ENCODE data around the gene TMED3. TPM values are rescaled to one million over a fixed set of nuclear protein-coding genes. Genes with fewer than 3 reads are reported as not detected.

TMED3 gene
- 28.5 TPM for total RNA-seq

DNA sequence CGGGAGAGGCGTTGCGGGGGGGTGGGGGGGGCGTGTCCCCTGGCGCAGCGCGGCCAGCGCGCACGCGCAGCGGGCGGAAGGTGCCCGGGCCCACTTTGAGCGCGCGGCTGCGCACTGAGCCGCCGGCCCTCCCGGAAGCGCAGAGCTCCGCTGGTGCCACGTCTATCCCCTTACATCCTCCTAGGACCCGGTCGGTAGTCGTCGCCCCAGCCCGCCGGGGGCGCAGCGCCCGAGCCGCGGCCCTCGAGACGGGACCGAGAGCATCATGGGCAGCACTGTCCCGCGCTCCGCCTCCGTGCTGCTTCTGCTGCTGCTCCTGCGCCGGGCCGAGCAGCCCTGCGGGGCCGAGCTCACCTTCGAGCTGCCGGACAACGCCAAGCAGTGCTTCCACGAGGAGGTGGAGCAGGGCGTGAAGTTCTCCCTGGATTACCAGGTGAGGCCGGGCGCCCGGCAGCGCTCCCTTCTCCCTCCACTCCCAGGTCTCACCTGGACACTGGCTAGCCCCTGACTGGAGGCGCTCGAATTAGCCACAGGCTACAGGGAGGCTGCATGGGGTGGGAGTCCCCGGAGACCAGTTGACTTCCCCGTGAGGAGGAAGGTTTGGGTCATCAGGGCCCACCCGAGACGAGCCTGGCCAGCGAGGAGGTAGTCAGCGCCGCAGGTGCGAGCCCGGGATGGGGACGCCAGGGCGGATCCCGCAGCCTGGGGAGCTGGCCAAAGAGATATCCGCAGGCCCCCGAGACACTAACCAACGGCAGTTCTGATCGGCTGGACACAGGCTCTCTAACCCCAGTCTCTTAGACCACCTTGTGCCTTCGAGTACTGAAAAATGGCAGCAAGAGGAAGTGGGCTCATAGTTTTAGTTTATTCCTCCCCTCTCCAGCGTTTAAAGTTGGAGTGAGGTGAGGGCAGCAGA is at the start of gene TMED3:
Gene TMED3 (plus strand): TSS at position 128 of the 916 bp plus-strand sequence. CDS start 138 bp downstream, at position 266.
- FAIRE-seq (no peak), DNase-seq (ENCODE audit: low spot score in 2 of 2) (peak; percentile 86 to 87)

DNA sequence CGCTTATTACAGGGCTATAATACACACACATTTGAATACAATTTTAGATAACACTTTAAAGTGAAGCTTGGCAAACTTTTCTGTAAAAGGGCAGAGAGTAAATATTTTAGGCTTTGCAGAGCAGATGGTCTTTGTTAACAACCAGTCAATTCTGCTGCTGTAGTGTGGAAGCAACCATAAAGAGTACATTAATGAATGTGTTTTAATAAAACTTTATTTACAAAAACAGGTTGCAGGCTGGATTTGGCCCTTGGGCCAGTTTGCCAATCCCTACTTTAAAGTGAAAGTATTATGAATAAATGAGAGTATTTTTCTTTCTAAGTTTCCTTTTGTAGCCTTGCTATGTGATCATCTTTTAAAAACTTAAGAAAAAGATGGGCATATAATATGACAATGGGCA is 49.1 kb upstream of the TMED3 start:
- FAIRE-seq (no peak), DNase-seq (ENCODE audit: low spot score in 2 of 2) (no peak)

DNA sequence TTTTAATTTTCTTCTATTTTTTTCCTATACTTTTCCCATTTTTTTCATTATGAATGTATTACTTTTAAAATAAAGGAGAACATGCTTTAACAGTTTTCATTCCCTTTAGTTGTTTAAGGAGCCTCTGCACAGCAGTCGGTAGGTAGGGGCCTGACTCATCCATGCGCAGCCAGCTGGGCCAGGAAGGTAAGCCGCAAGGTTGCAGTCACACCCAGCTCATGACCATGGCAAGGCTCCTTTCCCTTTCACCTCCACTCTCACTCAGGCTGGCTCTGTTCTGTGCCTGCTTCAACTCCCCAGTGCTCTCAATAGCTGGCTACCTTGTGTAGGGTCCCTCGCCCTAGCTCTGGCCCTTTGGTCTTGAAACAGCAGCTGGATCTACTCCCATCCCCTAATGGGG is 45.7 kb upstream of the TMED3 start:
- DNase-seq (ENCODE audit: low spot score in 2 of 2) (no peak), FAIRE-seq (no peak)

DNA sequence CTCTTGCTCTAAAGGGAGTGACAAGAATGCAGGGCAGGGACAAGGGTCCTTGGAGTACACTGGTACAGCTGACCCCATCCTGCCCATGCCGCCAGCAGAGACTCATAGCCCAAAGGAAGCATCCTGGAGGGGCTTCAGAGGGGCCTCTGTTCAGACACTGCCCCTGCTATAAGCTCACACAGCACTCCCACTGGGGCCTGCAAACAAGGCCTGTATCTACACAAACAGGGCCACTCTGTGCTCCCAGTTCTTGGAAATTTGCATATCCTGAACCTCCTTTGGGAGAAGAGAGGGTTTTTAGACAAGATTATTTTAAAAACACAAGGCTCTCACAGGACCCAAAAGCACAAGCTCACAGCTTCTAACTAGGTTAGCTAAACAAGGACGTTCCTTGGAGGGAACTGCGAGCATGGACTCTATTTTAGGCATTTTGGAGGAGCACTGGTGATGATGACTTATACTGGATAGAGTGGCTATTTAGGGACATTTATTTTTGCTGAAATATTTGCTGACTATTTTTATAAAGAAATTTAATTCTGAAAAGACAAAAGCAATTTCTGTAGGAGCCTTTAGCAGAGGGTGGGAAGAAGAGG is 44.8 kb upstream of the TMED3 start:
- no peak for FAIRE-seq
- no peak for DNase-seq (ENCODE audit: low spot score in 2 of 2)

DNA sequence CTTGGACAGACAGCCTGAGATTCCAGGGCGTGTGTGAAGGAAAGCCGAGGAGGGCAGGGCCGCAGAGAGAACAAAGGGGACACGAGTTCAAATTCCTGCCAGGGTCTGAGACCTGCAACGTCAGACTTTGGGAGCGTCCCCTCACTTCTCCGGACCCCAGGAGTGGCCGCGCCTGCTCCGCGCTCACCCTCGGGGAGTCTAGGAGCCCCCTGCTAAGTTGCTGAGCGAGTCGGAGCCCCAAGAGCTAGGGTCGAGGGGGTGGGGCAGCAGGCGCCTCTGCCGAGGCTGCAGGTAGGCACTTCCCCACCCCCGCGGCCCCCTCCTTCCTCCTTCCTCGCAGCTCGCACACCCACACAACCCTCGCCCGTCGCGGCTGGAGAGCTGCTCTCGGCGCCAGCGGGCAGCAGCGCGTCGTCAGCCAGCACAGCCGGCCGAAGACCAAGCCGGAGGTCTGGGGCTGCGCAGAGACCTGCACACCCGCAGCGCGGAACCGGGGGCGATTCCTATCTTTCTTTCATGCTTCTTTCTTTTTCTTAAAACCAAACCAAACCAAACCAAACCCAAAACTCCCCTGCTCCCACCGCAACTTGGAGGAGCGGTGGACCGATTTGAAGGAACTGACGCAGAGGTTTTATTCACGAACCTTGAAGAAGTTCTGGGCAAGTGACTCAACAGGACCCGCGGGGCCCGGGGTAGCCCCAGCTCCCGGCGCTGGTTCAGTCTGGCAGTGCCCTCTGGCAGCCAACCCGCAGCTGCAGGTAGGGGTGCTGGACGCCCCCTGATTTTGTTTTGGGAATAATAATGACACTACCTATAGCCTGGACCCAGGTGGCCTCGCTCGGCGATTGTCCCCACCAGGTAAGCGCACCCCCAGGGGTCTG is 28.3 kb upstream of the TMED3 start, which contains the start of gene ANKRD34C:
Gene ANKRD34C (plus strand): TSS at position 352 of the 881 bp plus-strand sequence. CDS start 10,563 bp downstream, outside the sequence.
- FAIRE-seq (no peak), DNase-seq (ENCODE audit: low spot score in 2 of 2) (peak in 1 of 2 donors; percentile 30)

DNA sequence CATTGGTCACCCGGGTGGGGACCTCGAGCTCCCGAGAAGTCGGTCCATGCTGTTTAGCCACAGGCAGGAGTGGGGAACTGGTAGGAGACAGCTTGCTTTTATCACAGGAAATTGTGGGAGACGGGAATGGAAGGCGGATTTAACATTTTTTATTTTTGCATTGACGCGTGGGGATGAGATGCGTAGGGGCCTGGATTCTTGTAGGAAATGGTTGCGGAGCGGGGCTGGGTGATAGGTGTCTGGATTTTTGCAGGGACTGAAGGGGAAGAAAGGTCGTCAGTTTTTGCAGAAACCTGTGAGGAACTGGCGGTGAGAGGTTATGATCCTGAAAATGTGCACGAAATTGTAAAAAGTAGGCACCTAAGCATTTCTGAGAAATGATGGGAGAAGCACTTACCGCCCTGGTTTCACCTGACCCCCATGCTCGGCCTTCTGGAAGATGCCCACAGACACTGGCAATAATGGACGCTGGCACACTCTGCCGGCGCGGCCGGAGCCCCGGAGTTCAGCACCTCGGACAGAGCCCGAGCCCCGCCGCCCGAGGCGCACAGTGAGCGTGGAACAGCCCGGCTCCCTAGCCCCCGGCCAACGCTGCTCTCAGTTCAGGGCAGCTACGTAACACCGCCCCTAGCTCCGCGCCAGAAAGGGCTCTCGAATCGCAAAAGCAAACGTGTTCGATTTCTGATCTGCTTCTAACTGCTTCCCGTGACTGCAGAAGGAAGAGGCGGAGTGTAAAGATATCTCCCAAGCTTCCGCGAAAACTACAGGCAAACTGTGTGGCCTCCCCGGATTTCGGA is 27.5 kb upstream of the TMED3 start:
- FAIRE-seq (no peak), DNase-seq (ENCODE audit: low spot score in 2 of 2) (peak; percentile 40 to 54)

DNA sequence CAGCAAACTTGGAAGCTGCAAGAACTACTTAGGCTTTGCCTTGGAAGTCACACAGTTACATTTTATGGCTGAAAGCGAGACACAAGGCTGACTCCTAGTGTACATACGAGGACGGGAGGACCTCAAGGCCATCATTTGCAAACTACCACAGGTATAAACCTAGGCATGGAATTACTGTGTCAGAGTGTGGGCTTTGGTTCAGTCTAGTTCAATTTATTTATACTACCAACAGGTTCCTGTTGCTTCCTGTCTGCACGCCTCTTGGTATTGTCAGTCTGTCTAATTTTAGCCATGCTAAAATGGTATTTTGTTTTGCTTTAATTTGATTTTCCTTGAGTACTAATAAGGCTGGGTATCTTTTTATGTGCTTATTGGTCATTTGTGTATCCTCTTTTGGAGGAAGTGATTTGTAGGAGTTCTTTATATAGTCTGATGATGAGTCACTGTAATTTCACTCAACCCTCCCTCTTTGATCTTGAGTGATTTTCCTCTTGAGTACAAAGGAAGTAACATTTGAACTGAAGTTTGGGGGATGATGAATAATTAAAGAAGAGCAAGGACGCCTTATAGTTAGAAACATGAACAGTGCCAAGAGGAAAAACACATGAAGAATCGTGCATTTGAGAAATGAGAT is 20.2 kb upstream of the TMED3 start:
- FAIRE-seq (no peak), DNase-seq (ENCODE audit: low spot score in 2 of 2) (no peak)

DNA sequence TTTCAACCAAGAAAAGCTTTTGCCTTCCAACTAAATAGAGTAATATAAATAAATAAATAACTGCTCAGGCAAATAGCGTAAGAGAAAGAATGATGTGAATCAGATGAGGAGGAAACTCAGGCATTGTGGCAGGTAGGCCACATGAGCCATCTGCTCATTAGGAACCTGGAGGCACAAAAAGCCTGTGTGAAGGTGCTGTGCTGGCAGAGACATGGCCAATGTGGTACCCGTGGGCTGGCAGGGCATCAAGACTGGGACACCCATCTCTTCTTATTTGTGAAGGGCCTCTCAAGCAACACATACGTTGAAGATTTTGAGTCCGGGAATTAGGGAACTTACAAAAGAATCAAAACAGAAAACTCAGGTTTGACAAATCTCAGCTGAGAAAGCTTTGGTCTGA is 18.9 kb upstream of the TMED3 start:
- DNase-seq (ENCODE audit: low spot score in 2 of 2) (no peak), FAIRE-seq (no peak)

DNA sequence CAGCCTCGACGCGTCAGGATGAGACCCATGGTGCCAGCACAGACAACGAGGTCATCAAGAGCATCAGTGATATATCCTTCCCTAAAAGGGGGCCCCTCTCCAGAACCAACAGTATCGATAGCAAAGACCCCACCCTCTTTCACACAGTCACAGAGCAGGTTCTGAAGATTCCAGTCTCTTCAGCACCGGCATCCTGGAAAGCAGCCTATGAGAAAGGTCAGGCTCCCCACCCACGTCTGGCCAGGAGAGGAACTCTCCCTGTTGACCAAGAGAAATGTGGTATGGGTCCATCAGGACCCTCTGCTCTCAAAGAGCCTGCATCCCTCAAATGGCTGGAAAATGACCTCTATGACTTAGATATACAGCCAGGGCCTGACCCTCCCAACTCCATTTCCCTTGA is 16.8 kb upstream of the TMED3 start:
- DNase-seq (ENCODE audit: low spot score in 2 of 2), result no peak
- no peak for FAIRE-seq

DNA sequence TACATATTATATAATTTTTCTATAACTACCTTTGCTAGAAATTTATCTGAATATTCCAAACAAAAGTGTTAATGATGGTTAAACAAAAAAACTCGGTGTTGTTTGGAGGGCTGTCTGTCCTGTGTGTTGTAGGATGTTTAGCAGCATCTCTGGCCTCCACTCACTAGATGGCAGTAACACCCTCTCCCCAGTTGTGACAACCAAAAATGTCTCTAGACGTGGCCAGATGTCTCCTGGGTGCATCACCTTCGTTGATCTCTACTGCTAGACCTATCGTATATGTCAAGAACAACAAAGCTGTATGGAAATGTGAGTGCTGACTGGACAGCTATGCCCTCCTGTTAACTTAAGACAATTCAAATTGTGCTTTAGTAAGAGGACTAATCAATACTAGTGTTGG is 14.3 kb upstream of the TMED3 start:
- FAIRE-seq (no peak), DNase-seq (ENCODE audit: low spot score in 2 of 2) (no peak)

DNA sequence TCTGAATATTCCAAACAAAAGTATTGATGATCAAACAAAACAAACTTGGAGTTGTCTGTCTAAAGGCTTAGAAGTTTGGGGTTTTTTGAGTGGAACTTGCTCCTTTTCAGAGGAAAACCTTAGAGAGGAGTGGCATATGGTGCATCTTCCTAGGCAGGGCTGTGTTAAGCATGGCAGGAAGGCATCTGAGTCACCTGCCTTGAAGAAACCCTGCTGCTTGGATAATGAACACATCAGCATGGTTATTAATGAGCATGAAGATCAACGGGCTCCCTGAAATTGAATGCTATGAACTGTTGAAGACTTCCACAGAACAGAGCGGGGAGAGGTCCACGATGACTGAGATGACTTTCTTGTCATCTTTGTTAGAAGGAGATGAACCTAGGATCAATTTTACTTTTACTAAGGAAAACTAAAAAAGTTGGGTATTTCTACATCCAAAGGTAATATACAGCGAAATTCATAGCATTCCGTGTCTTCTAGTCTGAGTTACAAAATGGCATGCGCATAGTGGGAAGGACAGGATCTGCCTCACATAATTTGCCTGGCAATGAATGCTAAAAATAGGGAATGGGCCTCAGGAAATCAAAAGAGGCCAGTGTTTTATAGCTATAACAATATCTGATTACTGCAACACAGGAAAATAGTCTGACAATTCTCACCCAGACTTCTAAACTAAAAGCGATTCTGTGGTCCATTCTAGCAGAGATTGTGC is 11.6 kb upstream of the TMED3 start:
- no peak for DNase-seq (ENCODE audit: low spot score in 2 of 2)
- no peak for FAIRE-seq

DNA sequence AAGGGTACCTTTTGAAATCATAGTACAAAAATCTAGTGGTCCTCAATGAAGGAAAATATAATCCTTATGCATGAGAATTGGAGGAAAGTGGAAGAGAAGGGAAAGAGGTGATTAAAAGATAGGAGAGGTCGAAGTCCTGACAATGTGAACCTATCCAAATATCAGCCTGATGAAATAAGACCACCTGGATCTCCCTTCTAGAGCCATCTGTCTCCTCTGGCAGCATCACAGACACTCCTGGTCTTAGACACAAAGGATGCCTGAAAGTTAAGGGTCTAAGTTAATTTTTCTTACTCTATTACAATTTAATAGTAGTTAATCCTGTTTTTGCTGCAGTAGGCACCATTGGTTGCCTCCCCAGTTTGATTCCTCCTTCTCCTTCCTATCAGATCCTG is 11.1 kb upstream of the TMED3 start:
- FAIRE-seq, result no peak
- DNase-seq (ENCODE audit: low spot score in 2 of 2), result no peak

DNA sequence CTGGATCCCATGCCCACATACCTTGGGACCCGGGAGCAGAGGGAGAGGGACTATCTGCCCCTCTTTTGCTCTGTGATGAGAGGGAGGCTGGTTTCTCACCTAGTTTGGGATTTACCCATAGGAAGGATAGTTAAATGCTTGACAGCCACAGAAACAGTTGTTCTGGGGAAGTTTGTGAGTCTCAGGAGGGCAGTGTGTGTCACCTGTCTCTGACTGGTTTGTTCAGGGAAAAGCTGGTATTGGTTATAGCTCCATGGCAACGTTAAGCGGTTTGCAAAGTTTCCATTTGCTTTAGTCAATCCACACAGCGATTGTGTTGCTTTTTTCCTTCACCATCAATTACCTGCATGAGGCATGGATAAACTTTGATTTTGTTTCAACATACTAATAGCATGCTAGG is 3.7 kb upstream of the TMED3 start:
- no peak for FAIRE-seq
- no peak for DNase-seq (ENCODE audit: low spot score in 2 of 2)

DNA sequence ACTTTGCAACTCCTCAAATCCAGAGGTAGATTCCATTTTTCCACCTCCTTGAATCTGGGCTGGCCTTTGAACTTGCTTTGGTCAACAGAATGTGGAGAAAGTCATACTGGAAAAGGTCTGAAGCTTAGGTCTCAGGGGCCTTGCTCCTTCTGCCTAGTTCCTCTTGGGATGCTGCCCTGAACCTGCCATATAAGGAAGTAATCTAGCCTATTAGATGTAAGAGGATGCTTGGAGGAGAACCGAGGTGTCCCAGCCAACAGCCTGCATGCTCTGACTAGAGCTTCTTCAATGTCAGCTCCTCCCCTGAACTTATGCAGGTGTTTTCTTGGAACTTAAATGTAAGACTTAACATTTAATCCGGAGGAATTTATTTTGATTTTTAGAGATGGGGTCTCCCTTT is 2.0 kb upstream of the TMED3 start:
- no peak for DNase-seq (ENCODE audit: low spot score in 2 of 2)
- no peak for FAIRE-seq

DNA sequence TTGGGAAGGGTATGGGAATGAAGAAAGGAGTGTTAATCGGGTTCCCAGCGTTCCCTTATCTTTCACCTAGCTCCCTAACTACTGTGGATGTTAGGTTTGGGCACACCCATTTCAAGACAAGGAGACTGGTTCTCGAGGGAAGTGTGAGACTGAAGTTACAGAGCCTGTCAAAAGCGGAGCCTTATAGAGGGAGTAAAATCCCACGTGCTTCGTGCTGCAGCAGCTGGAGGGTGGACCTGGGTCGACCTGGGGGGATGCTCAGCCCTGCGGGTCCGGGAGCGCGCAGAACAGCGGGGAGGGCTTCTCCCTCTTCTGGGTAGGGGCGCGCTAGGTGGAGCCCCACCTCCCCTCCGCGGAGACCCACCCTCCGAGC is 314 bp upstream of the TMED3 start:
- no peak for DNase-seq (ENCODE audit: low spot score in 2 of 2)
- FAIRE-seq, result no peak

DNA sequence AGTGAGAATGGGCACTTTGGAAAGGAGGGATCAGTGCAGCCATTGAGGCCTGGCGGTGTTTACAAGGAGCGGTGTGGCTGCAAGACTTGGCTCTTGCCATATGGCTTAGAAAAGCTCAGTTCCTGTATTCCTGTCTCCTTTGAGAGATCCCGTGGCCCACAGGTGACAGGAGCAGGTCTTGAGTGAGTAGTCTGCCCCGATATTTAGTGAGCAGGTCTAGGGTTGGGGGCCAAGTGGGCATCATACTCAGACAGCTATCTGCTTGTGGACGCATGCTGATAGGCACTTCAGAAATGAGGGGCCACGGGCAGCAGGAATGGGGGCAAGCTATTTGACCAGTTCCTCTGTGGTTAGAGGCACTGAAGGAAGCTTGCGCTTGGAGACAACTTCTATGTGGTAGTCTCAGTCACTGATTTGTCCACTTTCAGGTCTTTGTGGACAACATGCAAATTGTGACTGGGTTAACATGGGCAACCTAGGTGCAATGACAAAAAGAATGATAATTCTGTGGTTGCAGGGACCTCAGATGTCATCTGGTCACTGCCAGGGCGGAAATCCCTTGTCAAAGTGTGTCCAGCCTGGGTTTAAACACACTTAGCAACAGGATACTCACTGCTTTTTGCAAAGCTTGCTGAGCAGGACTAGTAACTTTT is 1.1 kb downstream of the TMED3 start:
- DNase-seq (ENCODE audit: low spot score in 2 of 2), result no peak
- no peak for FAIRE-seq

DNA sequence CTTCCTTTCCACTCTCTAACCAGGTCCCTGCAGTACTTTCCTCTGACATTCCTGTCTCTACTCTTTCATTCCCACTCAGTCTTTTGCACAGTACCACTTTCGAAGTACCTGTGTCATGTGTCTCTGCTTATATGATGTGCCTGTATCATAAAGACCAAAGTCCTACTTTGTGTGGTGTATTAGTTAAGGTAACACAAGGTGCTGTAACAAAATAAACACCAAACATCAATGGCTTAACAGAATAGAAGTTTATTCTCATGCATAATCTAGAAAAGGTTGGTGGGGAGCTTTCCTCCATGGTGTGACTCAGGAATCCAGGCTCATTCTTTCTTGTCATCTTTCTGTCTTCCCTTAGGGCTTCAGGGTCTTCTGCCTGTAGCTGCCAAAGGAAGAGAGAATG is 3.3 kb downstream of the TMED3 start:
- FAIRE-seq, result no peak
- no peak for DNase-seq (ENCODE audit: low spot score in 2 of 2)

DNA sequence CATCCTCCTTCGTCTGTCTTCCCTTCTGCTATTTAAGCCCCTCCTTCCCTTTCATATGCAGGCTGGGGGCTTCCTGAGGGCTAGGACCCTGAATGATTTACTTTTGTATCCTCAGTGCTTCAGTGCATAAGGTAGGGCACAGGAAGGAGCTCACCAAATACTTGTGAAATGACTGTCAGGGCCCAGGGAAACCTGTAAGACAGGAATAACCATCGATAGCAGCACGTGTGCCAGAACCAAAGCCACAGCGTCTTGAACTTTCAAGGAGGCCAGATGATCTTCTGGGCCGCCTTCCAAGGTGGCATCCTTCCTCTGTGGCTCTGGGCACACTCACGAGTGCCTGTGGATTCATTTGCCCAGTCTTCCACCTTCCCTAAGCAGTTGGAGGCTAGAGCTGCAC is 3.9 kb downstream of the TMED3 start:
- FAIRE-seq (no peak), DNase-seq (ENCODE audit: low spot score in 2 of 2) (no peak)
